Peyer's patch (tissue), 4 donors: ENCODE data around the gene IWS1.

Source experiments
- CTCF ChIP-seq, 6 experiments: fragments of 450-650 bp in 4 of 6; fragments of 200-600 bp in 2 of 6; sonication (generic) in 1 of 6; IDR thresholded peaks; one replicate each; pipeline ENCODE4 v1.5.1; 2017 to 2019; ENCODE audit warnings: antibody characterized with exemption in 6 of 6, mild to moderate bottlenecking in 3 of 6, moderate library complexity in 1 of 6
- POLR2A ChIP-seq, 2 donors: fragments of 450-650 bp; IDR thresholded peaks; one replicate each; pipeline ENCODE4 v1.5.1; 2017; ENCODE audit warnings: antibody characterized with exemption in 2 of 2, mild to moderate bottlenecking in 2 of 2, moderate library complexity in 2 of 2

- TF ChIP-seq CTCF (IDR thresholded peaks at IDR 0.05) (no peak), POLR2A (IDR thresholded peaks at IDR 0.05) (no peak)
Measured at GRCh38 chr2:127471286-127471988, 54.9 kb downstream of the IWS1 start.
